ENCODE results near the gene PRR33. TPM values are rescaled to one million over a fixed set of nuclear protein-coding genes. Genes with fewer than 3 reads are reported as not detected.

The PRR33 gene
- total and polyA plus RNA-seq, 4 experiments from 2014 or later = 0.18 TPM; not detected in 3

- Mint-ChIP-seq H3K9me3 (no peaks in the 10 kb centered on the region), H3K4me1 (no peaks in the 10 kb centered on the region), H3K36me3 (no peaks in the 10 kb centered on the region), H3K27ac (no peak overlapping the region), H3K4me3 (no peak overlapping the region), H3K27me3 (peaks cover 0 to 10% of the 10 kb centered on the region in 2 donors)
- CTCF ChIA-PET (ENCODE audit: partially characterized antibody) = interaction anchor here (1.2 kb wide), 1 partner anchor 17 kb away, joined by 7 read pairs; no protein-coding TSS in a partner anchor
- Histone ChIP-seq H3K4me1 (ENCODE audit: insufficient read depth, low read length) (no peaks in the 10 kb centered on the region), H3K27me3 (ENCODE audit: insufficient read depth, low read length) (no peaks in the 10 kb centered on the region), H3K27ac (ENCODE audit: low read depth, low read length) (no peak overlapping the region), H3K9me3 (ENCODE audit: control insufficient read depth in 1 of 2, low read length in 2 of 2) (no peaks in the 10 kb centered on the region), H3K36me3 (ENCODE audit: insufficient read depth, low read length) (no peaks in the 10 kb centered on the region), H3K4me3 (ENCODE audit: low read length in 2 of 2) (no peak overlapping the region)
- POLR2A ChIA-PET (ENCODE audit: partially characterized antibody) = no interaction called here
- no peak for DNase-seq
- intact Hi-C loops (cut with micrococcal nuclease) = no loop called here
These were observed 8.0 kb upstream of the PRR33 start for GRCh38 chr11:1899686-1900085.

- intact Hi-C loops (cut with micrococcal nuclease) = no loop called here
- Histone ChIP-seq H3K27ac (ENCODE audit: low read depth, low read length) (no peak overlapping the region), H3K4me1 (ENCODE audit: insufficient read depth, low read length) (no peaks in the 10 kb centered on the region), H3K9me3 (ENCODE audit: control insufficient read depth in 1 of 2, low read length in 2 of 2) (no peaks in the 10 kb centered on the region), H3K4me3 (ENCODE audit: low read length in 2 of 2) (no peak overlapping the region), H3K36me3 (ENCODE audit: insufficient read depth, low read length) (no peaks in the 10 kb centered on the region), H3K27me3 (ENCODE audit: insufficient read depth, low read length) (no peaks in the 10 kb centered on the region)
- Mint-ChIP-seq H3K4me1 (no peaks in the 10 kb centered on the region), H3K9me3 (no peaks in the 10 kb centered on the region), H3K36me3 (no peaks in the 10 kb centered on the region), H3K4me3 (no peak overlapping the region), H3K27ac (no peak overlapping the region), H3K27me3 (peaks cover 0 to 10% of the 10 kb centered on the region in 2 donors)
- CTCF ChIA-PET (ENCODE audit: partially characterized antibody) = interaction anchor here (1.2 kb wide), 1 partner anchor 17 kb away, joined by 7 read pairs; no protein-coding TSS in a partner anchor
- DNase-seq = no peak
- POLR2A ChIA-PET (ENCODE audit: partially characterized antibody) = no interaction called here
These were observed 7.4 kb upstream of the PRR33 start for GRCh38 chr11:1899090-1899489.

GRCh38 chr11:1896923-1897322 lies 5.2 kb upstream of the PRR33 start:
- H3K4me3 ChIP-seq (ENCODE audit: low read length in 2 of 2) = no peak overlapping the region
- no peaks in the 10 kb centered on the region for H3K4me1 ChIP-seq (ENCODE audit: insufficient read depth, low read length)
- no peaks in the 10 kb centered on the region for H3K27me3 ChIP-seq (ENCODE audit: insufficient read depth, low read length)
- ChIA-PET CTCF (ENCODE audit: partially characterized antibody) (interaction anchor here (1.5 kb wide), 1 partner anchor 255 kb away, joined by 3 read pairs; no protein-coding TSS in a partner anchor), POLR2A (ENCODE audit: partially characterized antibody) (no interaction called here)
- Mint-ChIP-seq H3K4me1 (peaks cover 5 to 15% (median 10%) of the 10 kb centered on the region in 4 donors), H3K9me3 (peaks cover 0 to 3% (median 0%) of the 10 kb centered on the region in 8 donors), H3K27ac (no peak overlapping the region), H3K36me3 (no peaks in the 10 kb centered on the region), H3K4me3 (no peak overlapping the region), H3K27me3 (peaks cover 0 to 10% of the 10 kb centered on the region in 2 donors)
- DNase-seq = no peak
- no peaks in the 10 kb centered on the region for H3K36me3 ChIP-seq (ENCODE audit: insufficient read depth, low read length)
- no peaks in the 10 kb centered on the region for H3K9me3 ChIP-seq (ENCODE audit: control insufficient read depth in 1 of 2, low read length in 2 of 2)
- intact Hi-C loops (cut with micrococcal nuclease) = no loop called here
- H3K27ac ChIP-seq (ENCODE audit: low read depth, low read length) = no peak overlapping the region

DNA sequence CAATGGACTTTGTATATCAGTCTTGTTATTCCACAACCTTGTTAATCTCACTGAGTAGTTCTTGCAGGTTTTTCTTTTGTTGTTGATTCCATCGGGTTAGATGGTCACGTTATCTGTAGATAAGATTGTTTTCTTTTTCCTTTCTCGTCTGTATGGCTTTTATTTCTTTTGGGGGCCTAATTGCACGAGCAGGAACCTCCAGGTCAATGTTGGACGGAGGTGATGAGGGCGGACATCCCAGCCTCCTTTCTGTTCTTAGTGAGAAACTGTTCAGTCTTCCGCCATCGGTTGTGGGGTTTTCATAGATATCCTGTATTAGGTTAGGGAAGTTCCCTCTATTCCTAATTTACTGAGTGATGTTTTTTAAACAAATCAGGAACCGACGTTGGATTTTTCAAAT lies 4.8 kb upstream of the PRR33 start:
- Mint-ChIP-seq H3K4me3 (no peak overlapping the region), H3K27ac (no peak overlapping the region), H3K27me3 (peaks cover 0 to 10% of the 10 kb centered on the region in 2 donors), H3K9me3 (peaks cover 0 to 3% (median 0%) of the 10 kb centered on the region in 8 donors), H3K36me3 (no peaks in the 10 kb centered on the region), H3K4me1 (peaks cover 5 to 16% (median 10%) of the 10 kb centered on the region in 4 donors)
- Histone ChIP-seq H3K4me3 (ENCODE audit: low read length in 2 of 2) (no peak overlapping the region), H3K9me3 (ENCODE audit: control insufficient read depth in 1 of 2, low read length in 2 of 2) (no peaks in the 10 kb centered on the region), H3K36me3 (ENCODE audit: insufficient read depth, low read length) (no peaks in the 10 kb centered on the region), H3K27me3 (ENCODE audit: insufficient read depth, low read length) (no peaks in the 10 kb centered on the region), H3K4me1 (ENCODE audit: insufficient read depth, low read length) (no peaks in the 10 kb centered on the region), H3K27ac (ENCODE audit: low read depth, low read length) (no peak overlapping the region)
- DNase-seq = no peak
- intact Hi-C loops (cut with micrococcal nuclease) = no loop called here
- POLR2A ChIA-PET (ENCODE audit: partially characterized antibody) = no interaction called here
- CTCF ChIA-PET (ENCODE audit: partially characterized antibody) = interaction anchor here (0.9 to 1.5 kb wide), 2 partner anchors 13 to 14 kb away, joined by 3 to 4 read pairs; no protein-coding TSS in a partner anchor

- H3K27me3 Mint-ChIP-seq = peaks cover 0 to 10% of the 10 kb centered on the region in 2 donors
- CTCF ChIA-PET (ENCODE audit: partially characterized antibody) = no interaction called here
- Histone ChIP-seq H3K9me3 (ENCODE audit: control insufficient read depth in 1 of 2, low read length in 2 of 2) (no peaks in the 10 kb centered on the region), H3K4me1 (ENCODE audit: insufficient read depth, low read length) (peaks cover 16% of the 10 kb centered on the region), H3K4me3 (ENCODE audit: low read length in 2 of 2) (no peak overlapping the region), H3K36me3 (ENCODE audit: insufficient read depth, low read length) (no peaks in the 10 kb centered on the region), H3K27me3 (ENCODE audit: insufficient read depth, low read length) (no peaks in the 10 kb centered on the region), H3K27ac (ENCODE audit: low read depth, low read length) (no peak overlapping the region)
- H3K36me3 Mint-ChIP-seq = no peaks in the 10 kb centered on the region
- intact Hi-C loops (cut with micrococcal nuclease) = no loop called here
- POLR2A ChIA-PET (ENCODE audit: partially characterized antibody) = no interaction called here
- DNase-seq = no peak
- H3K4me3 Mint-ChIP-seq = no peak overlapping the region
- peaks cover 0 to 3% (median 0%) of the 10 kb centered on the region in 8 donors for H3K9me3 Mint-ChIP-seq
- H3K4me1 Mint-ChIP-seq = peaks cover 5 to 24% (median 15%) of the 10 kb centered on the region in 4 donors
- no peak overlapping the region for H3K27ac Mint-ChIP-seq
These were observed 3.1 kb upstream of the PRR33 start for GRCh38 chr11:1894759-1895158.

DNA sequence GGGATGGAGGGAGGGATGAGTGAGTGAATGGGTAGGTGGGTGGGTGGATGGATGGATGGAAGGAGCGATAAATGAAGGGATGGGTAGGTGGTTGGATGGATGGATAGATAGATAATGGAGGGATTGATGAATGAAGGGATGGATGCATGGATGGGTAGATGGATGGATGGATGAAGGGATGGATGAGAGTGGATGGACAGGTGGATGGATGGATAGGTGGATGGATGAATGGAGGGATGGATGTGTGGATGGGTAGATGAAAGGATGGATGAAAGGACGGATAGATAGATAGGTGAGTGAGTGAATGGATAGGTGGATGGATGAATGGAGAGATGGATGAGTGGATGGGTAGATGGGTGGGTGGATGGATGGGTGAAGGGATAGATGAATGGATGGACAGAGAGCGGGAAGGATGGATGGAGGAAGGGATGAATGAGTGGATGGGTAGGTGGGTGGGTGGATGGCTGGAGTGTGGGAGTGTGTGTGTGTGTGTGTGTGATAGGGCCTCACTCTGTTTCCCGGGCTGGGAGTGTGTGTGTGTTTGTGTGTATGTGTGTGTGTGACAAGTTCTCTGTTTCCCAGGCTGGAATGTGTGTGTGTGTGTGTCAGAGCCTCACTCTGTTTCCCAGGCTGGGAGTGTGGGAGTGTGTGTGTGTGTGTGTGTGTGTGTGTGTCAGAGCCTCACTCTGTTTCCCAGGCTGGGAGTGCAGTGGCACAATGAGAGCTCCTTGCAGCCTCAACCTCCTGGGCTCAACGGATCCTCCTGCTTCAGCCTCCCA lies 2.1 kb upstream of the PRR33 start:
- DNase-seq = no peak
- Histone ChIP-seq H3K4me1 (ENCODE audit: insufficient read depth, low read length) (peaks cover 26% of the 10 kb centered on the region), H3K4me3 (ENCODE audit: low read length in 2 of 2) (no peak overlapping the region), H3K36me3 (ENCODE audit: insufficient read depth, low read length) (no peaks in the 10 kb centered on the region), H3K27ac (ENCODE audit: low read depth, low read length) (no peak overlapping the region), H3K27me3 (ENCODE audit: insufficient read depth, low read length) (no peaks in the 10 kb centered on the region), H3K9me3 (ENCODE audit: control insufficient read depth in 1 of 2, low read length in 2 of 2) (no peaks in the 10 kb centered on the region)
- H3K4me3 Mint-ChIP-seq = peak overlapping the region in 2 of 8 donors; percentile 6 to 71
- intact Hi-C loops (cut with micrococcal nuclease) = no loop called here
- ChIA-PET CTCF (ENCODE audit: partially characterized antibody) (no interaction called here), POLR2A (ENCODE audit: partially characterized antibody) (no interaction called here)
- H3K27ac Mint-ChIP-seq = peak overlapping the region in 2 of 7 donors; percentile 75 to 86
- peaks cover 12 to 32% (median 21%) of the 10 kb centered on the region in 4 donors for H3K4me1 Mint-ChIP-seq
- peaks cover 0 to 3% of the 10 kb centered on the region in 2 donors for H3K36me3 Mint-ChIP-seq
- peaks cover 0 to 3% (median 0%) of the 10 kb centered on the region in 8 donors for H3K9me3 Mint-ChIP-seq
- H3K27me3 Mint-ChIP-seq = peaks cover 0 to 7% of the 10 kb centered on the region in 2 donors

- Histone ChIP-seq H3K4me3 (ENCODE audit: low read length in 2 of 2) (no peak overlapping the region), H3K9me3 (ENCODE audit: control insufficient read depth in 1 of 2, low read length in 2 of 2) (no peaks in the 10 kb centered on the region), H3K4me1 (ENCODE audit: insufficient read depth, low read length) (peaks cover 38% of the 10 kb centered on the region), H3K36me3 (ENCODE audit: insufficient read depth, low read length) (peaks cover 4% of the 10 kb centered on the region), H3K27ac (ENCODE audit: low read depth, low read length) (no peak overlapping the region), H3K27me3 (ENCODE audit: insufficient read depth, low read length) (no peaks in the 10 kb centered on the region)
- peak overlapping the region in 3 of 7 donors; percentile 3 to 24 (median 7) for H3K27ac Mint-ChIP-seq
- H3K4me3 Mint-ChIP-seq = peak overlapping the region in 1 of 8 donors; percentile 15
- intact Hi-C loops (cut with micrococcal nuclease) = no loop called here
- H3K9me3 Mint-ChIP-seq = peaks cover 0 to 3% (median 0%) of the 10 kb centered on the region in 8 donors
- POLR2A ChIA-PET (ENCODE audit: partially characterized antibody) = interaction anchor here (5.2 to 5.7 kb wide), 2 partner anchors 25 to 41 kb away, joined by 63 to 116 read pairs; partner anchors contain the start of gene LSP1
- peaks cover 0 to 3% of the 10 kb centered on the region in 2 donors for H3K27me3 Mint-ChIP-seq
- peaks cover 23 to 44% (median 32%) of the 10 kb centered on the region in 4 donors for H3K4me1 Mint-ChIP-seq
- no peak for DNase-seq
- H3K36me3 Mint-ChIP-seq = peaks cover 2 to 13% of the 10 kb centered on the region in 2 donors
- CTCF ChIA-PET (ENCODE audit: partially characterized antibody) = interaction anchor here (2.3 kb wide), 1 partner anchor 24 kb away, joined by 7 read pairs; no protein-coding TSS in a partner anchor
These were observed 863 bp upstream of the PRR33 start for GRCh38 chr11:1892558-1892957.

Data from CD4-positive, alpha-beta memory T cell (primary cell).